DOHH2 (cell line): ENCODE data around the gene CDK16.

Experiments used
- H3F3A ChIP-seq: fragments of 200-600 bp; sonication (generic), shearing (Covaris generic); 2 replicates; pipeline ENCODE4 v1.6.0; 2016; ENCODE audit warnings: antibody characterized with exemption, mild to moderate bottlenecking; ENCODE audit not compliant: control insufficient read depth, insufficient read depth
- H3K27ac ChIP-seq: fragments of 200-600 bp; sonication (generic); 2 replicates; pipeline ENCODE4 v1.5.1; 2014; ENCODE audit warnings: low read depth, mild to moderate bottlenecking, low read length, moderate library complexity
- H3K27me3 ChIP-seq: fragments of 200-600 bp; sonication (generic); 2 replicates; pipeline ENCODE4 v1.6.1; 2014; ENCODE audit warnings: mild to moderate bottlenecking, low read length, mixed read lengths; ENCODE audit not compliant: control insufficient read depth
- H3K36me3 ChIP-seq: fragments of 200-600 bp; sonication (generic); 2 replicates; pipeline ENCODE4 v1.6.1; 2014; ENCODE audit warnings: mild to moderate bottlenecking, low read length, moderate library complexity, mixed read lengths; ENCODE audit not compliant: control insufficient read depth
- H3K4me1 ChIP-seq: fragments of 200-600 bp; sonication (generic); 2 replicates; pipeline ENCODE4 v1.6.1; 2014; ENCODE audit warnings: mild to moderate bottlenecking, low read length, mixed read lengths; ENCODE audit not compliant: control insufficient read depth
- H3K4me2 ChIP-seq: fragments of 200-600 bp; sonication (generic); 2 replicates; pipeline ENCODE4 v1.6.0; 2014; ENCODE audit warnings: mild to moderate bottlenecking, low read length, moderate library complexity
- H3K4me3 ChIP-seq: fragments of 200-600 bp; sonication (generic); 2 replicates; pipeline ENCODE4 v1.5.1; 2014; ENCODE audit warnings: mild to moderate bottlenecking, low read length, mixed read lengths
- H3K79me2 ChIP-seq: fragments of 200-600 bp; sonication (generic); 2 replicates; pipeline ENCODE4 v1.6.1; 2014; ENCODE audit warnings: mild to moderate bottlenecking, low read length, mixed read lengths; ENCODE audit not compliant: control insufficient read depth
- H3K9me2 ChIP-seq: fragments of 200-600 bp; sonication (generic); replicated peaks from 2 replicates; pipeline ENCODE4 v1.6.1; 2014; ENCODE audit warnings: mild to moderate bottlenecking, low read length, mixed read lengths; ENCODE audit not compliant: control insufficient read depth
- H3K9me3 ChIP-seq: fragments of 200-600 bp; sonication (generic); 2 replicates; pipeline ENCODE4 v1.6.1; 2014; ENCODE audit warnings: antibody characterized with exemption, low read length, mixed read lengths; ENCODE audit not compliant: control insufficient read depth, insufficient read depth
- H4K20me1 ChIP-seq: fragments of 200-600 bp; sonication (generic); 2 replicates; pipeline ENCODE4 v1.6.0; 2014; ENCODE audit warnings: low read depth, mild to moderate bottlenecking, antibody characterized with exemption, low read length, moderate library complexity; ENCODE audit not compliant: control insufficient read depth, insufficient read depth
- EZH2phosphoT487 ChIP-seq: fragments of 200-600 bp; sonication (generic); IDR thresholded peaks from 2 replicates; pipeline ENCODE4 v1.6.1; 2017; ENCODE audit warnings: borderline replicate concordance, mild to moderate bottlenecking, antibody characterized with exemption, low read length, moderate library complexity, mixed read lengths
- TF ChIP-seq, protein P1 (sequence below): fragments of 200-600 bp; sonication (generic); IDR thresholded peaks from one replicate; pipeline ENCODE4 v1.5.1; 2014; ENCODE audit warnings: antibody characterized with exemption, mild to moderate bottlenecking, low read depth, low read length; ENCODE audit not compliant: poor library complexity, severe bottlenecking

CDK16 gene

DNA sequence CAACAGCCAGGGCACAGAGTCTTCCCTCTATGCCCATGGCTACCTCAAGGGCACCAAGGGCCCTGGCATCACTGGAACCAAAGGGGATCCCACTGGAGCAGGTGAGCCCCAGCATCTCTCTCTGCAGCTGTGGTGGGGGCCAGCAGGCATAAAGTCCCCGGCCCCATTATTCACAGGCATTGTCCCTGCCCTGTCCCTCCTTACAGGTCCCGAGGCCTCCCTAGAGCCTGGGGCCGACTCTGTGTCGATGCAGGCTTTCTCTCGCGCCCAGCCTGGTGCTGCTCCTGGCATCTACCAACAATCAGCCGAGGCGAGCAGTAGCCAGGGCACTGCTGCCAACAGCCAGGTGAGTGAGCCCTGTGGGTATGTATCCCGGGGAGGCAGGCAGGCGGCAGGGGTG is 37.2 kb upstream of the CDK16 start:
- H3K4me2 ChIP-seq: no peak overlapping the region
- H3K27me3 ChIP-seq: no peaks in the 10 kb centered on the region
- H3K36me3 ChIP-seq: peaks cover 46% of the 10 kb centered on the region
- TF ChIP-seq EZH2phosphoT487: no peak
- TF ChIP-seq, protein P1, sequence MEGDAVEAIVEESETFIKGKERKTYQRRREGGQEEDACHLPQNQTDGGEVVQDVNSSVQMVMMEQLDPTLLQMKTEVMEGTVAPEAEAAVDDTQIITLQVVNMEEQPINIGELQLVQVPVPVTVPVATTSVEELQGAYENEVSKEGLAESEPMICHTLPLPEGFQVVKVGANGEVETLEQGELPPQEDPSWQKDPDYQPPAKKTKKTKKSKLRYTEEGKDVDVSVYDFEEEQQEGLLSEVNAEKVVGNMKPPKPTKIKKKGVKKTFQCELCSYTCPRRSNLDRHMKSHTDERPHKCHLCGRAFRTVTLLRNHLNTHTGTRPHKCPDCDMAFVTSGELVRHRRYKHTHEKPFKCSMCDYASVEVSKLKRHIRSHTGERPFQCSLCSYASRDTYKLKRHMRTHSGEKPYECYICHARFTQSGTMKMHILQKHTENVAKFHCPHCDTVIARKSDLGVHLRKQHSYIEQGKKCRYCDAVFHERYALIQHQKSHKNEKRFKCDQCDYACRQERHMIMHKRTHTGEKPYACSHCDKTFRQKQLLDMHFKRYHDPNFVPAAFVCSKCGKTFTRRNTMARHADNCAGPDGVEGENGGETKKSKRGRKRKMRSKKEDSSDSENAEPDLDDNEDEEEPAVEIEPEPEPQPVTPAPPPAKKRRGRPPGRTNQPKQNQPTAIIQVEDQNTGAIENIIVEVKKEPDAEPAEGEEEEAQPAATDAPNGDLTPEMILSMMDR: no peak
- no peaks in the 10 kb centered on the region for H3K4me1 ChIP-seq
- no peaks in the 10 kb centered on the region for H4K20me1 ChIP-seq
- H3F3A ChIP-seq: no peaks in the 10 kb centered on the region
- no peaks in the 10 kb centered on the region for H3K79me2 ChIP-seq
- no peaks in the 10 kb centered on the region for H3K9me2 ChIP-seq
- no peak overlapping the region for H3K27ac ChIP-seq
- H3K4me3 ChIP-seq: no peak overlapping the region
- H3K9me3 ChIP-seq: no peaks in the 10 kb centered on the region

DNA sequence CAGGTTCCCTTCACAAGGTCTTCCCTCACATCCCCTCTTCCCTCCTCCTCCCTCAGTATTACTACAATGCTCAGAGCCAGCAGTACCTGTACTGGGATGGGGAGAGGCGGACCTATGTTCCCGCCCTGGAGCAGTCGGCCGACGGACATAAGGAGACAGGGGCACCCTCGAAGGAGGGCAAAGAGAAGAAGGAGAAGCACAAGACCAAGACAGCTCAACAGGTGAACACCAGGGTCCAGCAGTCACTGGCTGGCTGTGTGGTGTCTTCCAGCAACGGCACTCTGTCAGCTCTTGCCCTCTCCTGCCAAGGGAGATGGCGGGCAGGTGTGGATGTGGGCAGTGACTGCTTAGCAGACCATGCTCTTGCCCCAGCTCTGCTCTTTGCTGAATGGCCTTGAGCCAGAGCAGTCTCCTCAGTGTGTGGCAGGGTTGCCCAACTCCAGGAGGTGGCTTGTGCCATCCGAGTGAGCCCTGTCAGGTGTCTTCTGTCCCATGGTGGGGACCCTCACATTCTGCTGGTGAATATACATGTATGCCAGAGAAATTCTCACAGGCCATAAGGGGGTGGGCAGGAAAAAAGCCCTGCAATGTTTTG is 36.3 kb upstream of the CDK16 start:
- Histone ChIP-seq H3K4me1 (no peaks in the 10 kb centered on the region), H4K20me1 (no peaks in the 10 kb centered on the region), H3K9me2 (no peaks in the 10 kb centered on the region), H3K79me2 (no peaks in the 10 kb centered on the region), H3K9me3 (no peaks in the 10 kb centered on the region), H3K4me3 (no peak overlapping the region), H3F3A (no peaks in the 10 kb centered on the region), H3K4me2 (no peak overlapping the region), H3K27me3 (no peaks in the 10 kb centered on the region), H3K36me3 (peaks cover 42% of the 10 kb centered on the region), H3K27ac (no peak overlapping the region)
- TF ChIP-seq, protein P1: no peak
- no peak for TF ChIP-seq EZH2phosphoT487

DNA sequence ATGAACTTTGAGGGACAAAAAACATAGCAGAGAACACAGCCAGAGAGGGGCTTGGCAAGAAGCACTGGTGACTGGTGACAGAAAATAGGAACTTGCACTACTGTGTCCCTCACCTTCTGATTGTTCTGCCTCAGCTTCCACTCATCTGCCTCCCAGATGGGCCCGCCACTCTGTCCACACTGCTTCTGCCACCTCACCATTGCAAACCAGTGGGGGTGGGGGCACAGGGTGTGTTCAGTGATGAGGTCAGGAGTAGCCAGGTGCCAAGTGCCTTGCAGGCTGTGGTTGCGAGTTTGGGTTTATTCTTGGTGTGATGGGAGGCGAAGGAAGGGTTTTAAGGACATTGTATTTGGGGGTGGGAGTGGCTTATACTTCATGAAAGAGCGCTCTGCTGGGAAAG is 34.0 kb upstream of the CDK16 start:
- TF ChIP-seq, protein P1: no peak
- no peak for TF ChIP-seq EZH2phosphoT487
- H3F3A ChIP-seq: peaks cover 9% of the 10 kb centered on the region
- no peaks in the 10 kb centered on the region for H3K4me1 ChIP-seq
- no peaks in the 10 kb centered on the region for H4K20me1 ChIP-seq
- H3K36me3 ChIP-seq: peaks cover 35% of the 10 kb centered on the region
- H3K4me2 ChIP-seq: no peak overlapping the region
- no peaks in the 10 kb centered on the region for H3K27me3 ChIP-seq
- no peak overlapping the region for H3K27ac ChIP-seq
- H3K9me3 ChIP-seq: no peaks in the 10 kb centered on the region
- no peaks in the 10 kb centered on the region for H3K79me2 ChIP-seq
- H3K4me3 ChIP-seq: no peak overlapping the region
- no peaks in the 10 kb centered on the region for H3K9me2 ChIP-seq

DNA sequence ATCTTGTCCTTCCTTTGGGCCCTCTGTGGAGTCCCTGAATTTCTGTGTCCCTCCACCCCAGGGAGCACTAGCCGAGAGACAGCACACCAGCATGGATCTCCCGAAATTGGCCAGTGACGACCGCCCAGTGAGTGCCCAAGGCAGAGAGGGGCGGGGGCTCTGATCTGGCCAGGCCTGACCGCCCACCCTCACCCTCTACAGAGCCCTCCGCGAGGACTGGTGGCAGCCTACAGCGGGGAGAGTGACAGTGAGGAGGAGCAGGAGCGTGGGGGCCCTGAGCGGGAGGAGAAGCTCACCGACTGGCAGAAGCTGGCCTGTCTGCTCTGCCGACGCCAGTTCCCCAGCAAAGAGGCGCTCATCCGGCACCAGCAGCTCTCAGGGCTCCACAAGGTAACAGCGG is 33.2 kb upstream of the CDK16 start:
- peaks cover 9% of the 10 kb centered on the region for H3F3A ChIP-seq
- no peak overlapping the region for H3K4me3 ChIP-seq
- no peaks in the 10 kb centered on the region for H3K9me2 ChIP-seq
- no peak for TF ChIP-seq EZH2phosphoT487
- TF ChIP-seq, protein P1: no peak
- H3K9me3 ChIP-seq: no peaks in the 10 kb centered on the region
- peaks cover 7% of the 10 kb centered on the region for H3K4me1 ChIP-seq
- H3K36me3 ChIP-seq: peaks cover 35% of the 10 kb centered on the region
- no peaks in the 10 kb centered on the region for H3K27me3 ChIP-seq
- H4K20me1 ChIP-seq: no peaks in the 10 kb centered on the region
- H3K79me2 ChIP-seq: no peaks in the 10 kb centered on the region
- no peak overlapping the region for H3K4me2 ChIP-seq
- no peak overlapping the region for H3K27ac ChIP-seq
